ENCODE results near the gene ADAMTS9. TPM values are rescaled to one million over a fixed set of nuclear protein-coding genes. Genes with fewer than 3 reads are reported as not detected.

ADAMTS9 gene
- total and polyA plus RNA-seq, 2 donors (not counting 3 experiments of a cell fraction or from before 2014, with no cell fraction given), result 6.5 to 23.9 TPM

- BruUV-seq (replicated peaks), result no TSS peak
- no peaks in the 10 kb centered on the region for H3K4me1 ChIP-seq (ENCODE audit: control insufficient read depth, extremely low read depth, insufficient read depth, low read length)
- H3K4me2 ChIP-seq (ENCODE audit: insufficient read depth, low read length), result no peak overlapping the region
- TF ChIP-seq POLR2A (IDR thresholded peaks at IDR 0.05; ENCODE audit: low read depth, low read length), result no peak
- peak; percentile 54 to 63 for TF ChIP-seq CTCF (IDR thresholded peaks at IDR 0.05; ENCODE audit: extremely low read depth in 1 of 2, insufficient read depth in 1 of 2, low read depth in 1 of 2, low read length in 2 of 2)
- no peak overlapping the region for H3K9ac ChIP-seq (replicated peaks; ENCODE audit: extremely low read depth, insufficient read depth, low read length)
- intact Hi-C loops (cut with micrococcal nuclease) (loop anchor here (1.0 to 10.0 kb wide), 8 partner anchors 394 to 1664 kb away; no protein-coding TSS in a partner anchor), dilution Hi-C loops (cut with MboI; ENCODE audit: extremely low pct_ligation_motif_present, low sequenced_read_pairs) (loop anchor here (10.0 kb wide), 1 partner anchor 714 kb away; no protein-coding TSS in a partner anchor)
- peak; percentile 44 for FAIRE-seq
- H3K36me3 ChIP-seq (ENCODE audit: control insufficient read depth in 2 of 2, extremely low read depth in 1 of 2, insufficient read depth in 2 of 2, low read length in 2 of 2), result peaks cover 0 to 7% of the 10 kb centered on the region in 2 experiments
- ChIA-PET POLR2A (no interaction called here), CTCF (interaction anchor here (0.6 to 7.6 kb wide), 41 partner anchors 9 to 1640 kb away, joined by 3 to 61 read pairs (median 5); partner anchors contain the start of gene ADAMTS9)
- no peaks in the 10 kb centered on the region for H3K9me1 ChIP-seq (replicated peaks; ENCODE audit: control insufficient read depth, extremely low read depth, insufficient read depth, low read length)
- DNase-seq (ENCODE audit: low read depth, low spot score), result peak; percentile 59
- H3K4me3 ChIP-seq (replicated peaks in 1 of 3; ENCODE audit: insufficient read depth in 1 of 3, low read depth in 1 of 3, low read length in 3 of 3), result no peak overlapping the region
- H2AFZ ChIP-seq (ENCODE audit: low read depth, low read length), result no peak overlapping the region
- H3K27me3 ChIP-seq (ENCODE audit: control insufficient read depth in 2 of 2, insufficient read depth in 2 of 2, low read length in 2 of 2), result no peaks in the 10 kb centered on the region
- no peaks in the 10 kb centered on the region for H4K20me1 ChIP-seq (replicated peaks; ENCODE audit: control insufficient read depth, extremely low read depth, insufficient read depth, low read length)
- H3K27ac ChIP-seq (ENCODE audit: insufficient read depth, low read depth, low read length), result no peak overlapping the region
- no peaks in the 10 kb centered on the region for H3K79me2 ChIP-seq (ENCODE audit: control insufficient read depth, insufficient read depth, low read length)
- no peaks in the 10 kb centered on the region for H3K9me3 ChIP-seq (replicated peaks; ENCODE audit: control insufficient read depth, insufficient read depth, low read length)
Measured at GRCh38 chr3:64530434-64531049, 157.3 kb downstream of the ADAMTS9 start.

GRCh38 chr3:64523324-64523723 lies 164.5 kb downstream of the ADAMTS9 start:
- Histone ChIP-seq H3K9me3 (replicated peaks; ENCODE audit: control insufficient read depth, insufficient read depth, low read length) (no peaks in the 10 kb centered on the region), H3K4me1 (ENCODE audit: control insufficient read depth, extremely low read depth, insufficient read depth, low read length) (no peaks in the 10 kb centered on the region), H3K79me2 (ENCODE audit: control insufficient read depth, insufficient read depth, low read length) (no peaks in the 10 kb centered on the region), H3K9me1 (replicated peaks; ENCODE audit: control insufficient read depth, extremely low read depth, insufficient read depth, low read length) (no peaks in the 10 kb centered on the region), H2AFZ (ENCODE audit: low read depth, low read length) (no peak overlapping the region), H3K4me3 (replicated peaks in 1 of 3; ENCODE audit: insufficient read depth in 1 of 3, low read depth in 1 of 3, low read length in 3 of 3) (no peak overlapping the region), H3K27ac (ENCODE audit: insufficient read depth, low read depth, low read length) (no peak overlapping the region), H4K20me1 (replicated peaks; ENCODE audit: control insufficient read depth, extremely low read depth, insufficient read depth, low read length) (no peaks in the 10 kb centered on the region), H3K36me3 (ENCODE audit: control insufficient read depth in 2 of 2, extremely low read depth in 1 of 2, insufficient read depth in 2 of 2, low read length in 2 of 2) (peaks cover 0 to 2% of the 10 kb centered on the region in 2 experiments), H3K9ac (replicated peaks; ENCODE audit: extremely low read depth, insufficient read depth, low read length) (no peak overlapping the region), H3K4me2 (ENCODE audit: insufficient read depth, low read length) (no peak overlapping the region), H3K27me3 (ENCODE audit: control insufficient read depth in 2 of 2, insufficient read depth in 2 of 2, low read length in 2 of 2) (no peaks in the 10 kb centered on the region)
- ChIA-PET POLR2A (no interaction called here), CTCF (interaction anchor here (1.6 kb wide), 1 partner anchor 10 kb away, joined by 5 read pairs; no protein-coding TSS in a partner anchor)
- intact Hi-C loops (cut with micrococcal nuclease) (no loop called here), dilution Hi-C loops (cut with MboI; ENCODE audit: extremely low pct_ligation_motif_present, low sequenced_read_pairs) (no loop called here)
- FAIRE-seq, result no peak
- TF ChIP-seq CTCF (IDR thresholded peaks at IDR 0.05; ENCODE audit: extremely low read depth in 1 of 2, insufficient read depth in 1 of 2, low read depth in 1 of 2, low read length in 2 of 2), result no peak
- no peak for TF ChIP-seq FOS (IDR thresholded peaks at IDR 0.05; ENCODE audit: borderline replicate concordance, insufficient read depth, low read length)
- no peak for TF ChIP-seq MYC (IDR thresholded peaks at IDR 0.05; ENCODE audit: low read depth, low read length)
- no peak for TF ChIP-seq JUN (IDR thresholded peaks at IDR 0.05; ENCODE audit: borderline replicate concordance, insufficient read depth, insufficient read length, low read depth)
- no peak for TF ChIP-seq GATA2 (IDR thresholded peaks at IDR 0.05; ENCODE audit: insufficient read depth, insufficient read length, low read depth, low read length)
- no peak for TF ChIP-seq EZH2 (IDR thresholded peaks at IDR 0.05; ENCODE audit: borderline replicate concordance, low read depth, low read length, severe bottlenecking)
- TF ChIP-seq POLR2AphosphoS5 (IDR thresholded peaks at IDR 0.05; ENCODE audit: insufficient read depth, low read depth, low read length), result no peak
- DNase-seq (ENCODE audit: low read depth, low spot score), result no peak
- no TSS peak for BruUV-seq (replicated peaks)
